HepG2 (cell line): Measurements from ENCODE around the gene CCND1. TPM values are rescaled to one million over a fixed set of nuclear protein-coding genes. Genes with fewer than 3 reads are reported as not detected.

ENCODE experiments used
- AGO2 ChIP-seq: fragments of 200-400 bp; formaldehyde crosslinking; optimal IDR thresholded peaks from 2 replicates; pipeline ENCODE3; 2017; ENCODE audit warnings: mild to moderate bottlenecking, low read depth, low read length, moderate library complexity
- ATRX ChIP-seq: sonication (generic); formaldehyde crosslinking; IDR thresholded peaks from 2 replicates; pipeline ENCODE4 v1.4.0; 2020; ENCODE audit warnings: missing genetic modification reagents, borderline replicate concordance
- BCLAF1 ChIP-seq: fragments of 450-650 bp; IDR thresholded peaks from 2 replicates; pipeline ENCODE4 v1.6.1; 2017; ENCODE audit warnings: mild to moderate bottlenecking
- CEBPG ChIP-seq: IDR thresholded peaks from 2 replicates; pipeline ENCODE4 v1.6.1; 2016
- GATA4 ChIP-seq: sonication (generic); IDR thresholded peaks from 2 replicates; pipeline ENCODE4 v1.6.1; 2016; ENCODE audit warnings: antibody characterized with exemption, low read depth, borderline replicate concordance
- HNRNPLL ChIP-seq: fragments of 200-400 bp; formaldehyde crosslinking; IDR thresholded peaks from 2 replicates; pipeline ENCODE4 v1.6.1; 2017; ENCODE audit warnings: mild to moderate bottlenecking, low read depth, low read length; ENCODE audit not compliant: poor library complexity, severe bottlenecking
- HOXA5 ChIP-seq: sonication (generic); formaldehyde crosslinking; IDR thresholded peaks from 2 replicates; pipeline ENCODE4 v1.4.0; 2020; ENCODE audit warnings: missing genetic modification reagents
- NCOA5 ChIP-seq: sonication (generic); formaldehyde crosslinking; IDR thresholded peaks from 2 replicates; pipeline ENCODE4 v1.4.0; 2020; ENCODE audit warnings: missing genetic modification reagents
- POLR2AphosphoS5 ChIP-seq: IDR thresholded peaks from 2 replicates; pipeline ENCODE4 v1.6.1; 2012; ENCODE audit warnings: low read depth, low read length
- RARG ChIP-seq: sonication (generic); formaldehyde crosslinking; IDR thresholded peaks from 2 replicates; pipeline ENCODE4 v1.4.0; 2020; ENCODE audit warnings: low read depth, mild to moderate bottlenecking, missing genetic modification reagents
- RFX3 ChIP-seq: IDR thresholded peaks from 2 replicates; pipeline ENCODE4 v1.6.1; 2016; ENCODE audit warnings: missing biosample characterization, missing genetic modification reagents
- ZFP90 ChIP-seq: sonication (generic); formaldehyde crosslinking; IDR thresholded peaks from 2 replicates; pipeline ENCODE4 v1.8.0; 2022; ENCODE audit warnings: missing genetic modification reagents, mild to moderate bottlenecking, inconsistent platforms, borderline replicate concordance
- ZMYM3 ChIP-seq: sonication (generic); formaldehyde crosslinking; IDR thresholded peaks from 2 replicates; pipeline ENCODE4 v1.5.1; 2020; ENCODE audit warnings: mild to moderate bottlenecking, missing genetic modification reagents
- ZNF232 ChIP-seq: sonication (generic); formaldehyde crosslinking; IDR thresholded peaks from 2 replicates; pipeline ENCODE4 v1.4.0; 2020; ENCODE audit warnings: missing genetic modification reagents, borderline replicate concordance
- ZNF275 ChIP-seq: sonication (generic); formaldehyde crosslinking; IDR thresholded peaks from 2 replicates; pipeline ENCODE4 v1.8.0; 2022; ENCODE audit warnings: missing genetic modification reagents, mild to moderate bottlenecking, inconsistent platforms, borderline replicate concordance
- ZNF629 ChIP-seq: sonication (generic); formaldehyde crosslinking; conservative IDR thresholded peaks from 2 replicates; pipeline ENCODE4 v1.5.0; 2020; ENCODE audit warnings: missing genetic modification reagents
- ZNF710 ChIP-seq: sonication (generic); formaldehyde crosslinking; IDR thresholded peaks from 2 replicates; pipeline ENCODE4 v1.5.0; 2020; ENCODE audit warnings: mild to moderate bottlenecking, missing genetic modification reagents, borderline replicate concordance
- ZNF800 ChIP-seq: sonication (generic); formaldehyde crosslinking; IDR thresholded peaks from 2 replicates; pipeline ENCODE4 v1.4.0; 2020; ENCODE audit warnings: missing genetic modification reagents
- ZUFSP ChIP-seq: sonication (generic); formaldehyde crosslinking; IDR thresholded peaks from 2 replicates; pipeline ENCODE4 v1.9.0; 2021; ENCODE audit warnings: missing genetic modification reagents, mild to moderate bottlenecking, borderline replicate concordance
- polyA plus RNA-seq, 8 experiments: library from polyadenylated mRNA; depleted of rRNA in 3 of 8; stranded (reverse) in 7 of 8; unstranded in 1 of 8; fragments of >200 nt; fragmentation: Illumina TruSeq in 4 of 8; extraction: Trizol in 4 of 8; gene quantifications; 2 replicates each; pipeline versions ENCODE4 v1.2.1 to v1.2.3, GENCODE V29; 2011 to 2016; ENCODE audit warnings: low read depth in 4 of 8, missing spikeins in 1 of 8, mixed read lengths in 1 of 8; ENCODE audit not compliant: insufficient read depth in 1 of 8
- total RNA-seq, 5 experiments: library from RNA; depleted of rRNA; stranded (reverse); fragments of >200 nt; fragmentation: Illumina TruSeq; extraction: Trizol; gene quantifications; 2 replicates each; pipeline ENCODE4 v1.2.3, GENCODE V29; 2016; ENCODE audit warnings: low read depth in 1 of 5

Gene CCND1
- total and polyA plus RNA-seq, 2 of the 13 experiments (the other 11 are each of a cell fraction or from before 2014, with no cell fraction given), result 107 to 136 TPM

- TF ChIP-seq BCLAF1 (no peak), RARG (CRISPR knock-in tag) (no peak), HNRNPLL (peak; percentile 63), HOXA5 (CRISPR knock-in tag) (0 out of 2 replicates have a peak, but pooled peaks have one; percentile 48), ZMYM3 (CRISPR knock-in tag) (peak; percentile 25; the same call in 1 of the 2 replicates), ZUFSP (CRISPR knock-in tag) (no peak), ZNF629 (CRISPR knock-in tag) (no peak), ZNF232 (CRISPR knock-in tag) (0 out of 2 replicates have a peak, but pooled peaks have one; percentile 58), AGO2 (peak; percentile 69), GATA4 (no peak), RFX3 (CRISPR knock-in tag) (no peak), ATRX (no peak), ZNF275 (CRISPR knock-in tag) (peak; percentile 34; the same call in 1 of the 2 replicates), POLR2AphosphoS5 (peak; percentile 49; the same call in 1 of the 2 replicates), NCOA5 (no peak), ZNF710 (CRISPR knock-in tag) (no peak), ZFP90 (CRISPR knock-in tag) (no peak), CEBPG (CRISPR knock-in tag) (no peak), ZNF800 (peak; percentile 89)
Observed at GRCh38 chr11:69638941-69639681, 1.8 kb upstream of the CCND1 start (continued).
